GM18502 (cell line): Measurements from ENCODE around the gene ACAP2.

Experiments
- ATAC-seq: cut with Tn5 transposase; IDR thresholded peaks from one replicate; pipeline ENCODE4 v1.9.1; 2021; ENCODE audit warnings: mild to moderate bottlenecking; ENCODE audit not compliant: unreplicated experiment, poor library complexity

The ACAP2 gene

GRCh38 chr3:195226900-195227447 is 215.8 kb downstream of the ACAP2 start:
- ATAC-seq = no peak

- no peak for ATAC-seq
These were observed 216.4 kb downstream of the ACAP2 start for GRCh38 chr3:195226445-195226844.

GRCh38 chr3:195224980-195225580 is 217.7 kb downstream of the ACAP2 start:
- ATAC-seq = no peak
